ENCODE results near the gene KRT4. TPM values are rescaled to one million over a fixed set of nuclear protein-coding genes. Genes with fewer than 3 reads are reported as not detected.

The KRT4 gene
- total RNA-seq, 4 donors from 2014 or later: 0.29 TPM; not detected in 3

DNA sequence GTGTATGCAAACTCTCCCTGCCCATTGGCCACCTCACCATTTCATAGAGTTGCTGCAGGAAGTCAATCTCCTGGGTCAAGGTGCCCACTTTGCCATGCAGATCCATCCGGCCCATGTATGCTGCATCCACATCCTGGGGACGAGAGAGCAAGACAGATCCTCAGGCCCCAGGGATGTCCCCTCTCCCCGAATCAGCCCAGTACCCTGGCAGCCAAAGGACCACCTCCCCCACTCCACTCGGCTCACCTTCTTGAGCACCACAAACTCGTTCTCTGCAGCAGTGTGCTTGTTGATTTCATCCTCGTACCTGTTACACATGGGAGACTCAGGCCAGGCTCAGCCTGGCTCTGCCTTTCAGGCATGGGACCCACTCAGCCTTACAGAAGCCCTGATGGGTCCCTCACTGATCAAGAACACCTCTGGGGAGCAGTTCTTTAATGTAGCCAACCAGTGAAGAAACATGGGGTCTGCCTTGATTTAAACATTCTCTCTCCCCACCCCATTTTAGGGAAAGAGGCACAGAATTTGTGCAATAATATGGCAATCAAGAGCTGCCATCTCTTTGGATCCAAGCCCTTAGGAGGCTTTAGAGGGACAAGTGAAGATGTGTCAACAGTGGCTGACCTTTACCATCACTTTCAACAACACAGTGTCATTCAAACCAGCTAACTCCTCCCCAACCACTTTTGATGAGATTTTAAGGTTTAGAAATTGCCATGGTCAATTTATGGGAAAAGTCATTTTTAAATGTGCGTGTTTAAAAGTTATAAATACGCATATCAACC, 16.3 kb upstream of the KRT4 start:
- no peak overlapping the region for H3K27ac ChIP-seq
- WGBS, 2 donors: 63 to 65% methylated on average over 7 to 8 of the region's 8 CpGs
- H3K27me3 ChIP-seq: no peaks in the 10 kb centered on the region
- TF ChIP-seq, protein P1, sequence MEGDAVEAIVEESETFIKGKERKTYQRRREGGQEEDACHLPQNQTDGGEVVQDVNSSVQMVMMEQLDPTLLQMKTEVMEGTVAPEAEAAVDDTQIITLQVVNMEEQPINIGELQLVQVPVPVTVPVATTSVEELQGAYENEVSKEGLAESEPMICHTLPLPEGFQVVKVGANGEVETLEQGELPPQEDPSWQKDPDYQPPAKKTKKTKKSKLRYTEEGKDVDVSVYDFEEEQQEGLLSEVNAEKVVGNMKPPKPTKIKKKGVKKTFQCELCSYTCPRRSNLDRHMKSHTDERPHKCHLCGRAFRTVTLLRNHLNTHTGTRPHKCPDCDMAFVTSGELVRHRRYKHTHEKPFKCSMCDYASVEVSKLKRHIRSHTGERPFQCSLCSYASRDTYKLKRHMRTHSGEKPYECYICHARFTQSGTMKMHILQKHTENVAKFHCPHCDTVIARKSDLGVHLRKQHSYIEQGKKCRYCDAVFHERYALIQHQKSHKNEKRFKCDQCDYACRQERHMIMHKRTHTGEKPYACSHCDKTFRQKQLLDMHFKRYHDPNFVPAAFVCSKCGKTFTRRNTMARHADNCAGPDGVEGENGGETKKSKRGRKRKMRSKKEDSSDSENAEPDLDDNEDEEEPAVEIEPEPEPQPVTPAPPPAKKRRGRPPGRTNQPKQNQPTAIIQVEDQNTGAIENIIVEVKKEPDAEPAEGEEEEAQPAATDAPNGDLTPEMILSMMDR (IDR thresholded peaks at IDR 0.05): no peak
- TF ChIP-seq POLR2A (IDR thresholded peaks at IDR 0.05): no peak
- H3K4me3 ChIP-seq (replicated peaks in 1 of 3): no peak overlapping the region
- H3K4me1 ChIP-seq: peaks cover 0 to 3% of the 10 kb centered on the region in 2 donors
- intact Hi-C loops (cut with DNase I): no loop called here
- no peaks in the 10 kb centered on the region for H3K36me3 ChIP-seq
- no peaks in the 10 kb centered on the region for H3K9me3 ChIP-seq
- DNase-seq: no peak

DNA sequence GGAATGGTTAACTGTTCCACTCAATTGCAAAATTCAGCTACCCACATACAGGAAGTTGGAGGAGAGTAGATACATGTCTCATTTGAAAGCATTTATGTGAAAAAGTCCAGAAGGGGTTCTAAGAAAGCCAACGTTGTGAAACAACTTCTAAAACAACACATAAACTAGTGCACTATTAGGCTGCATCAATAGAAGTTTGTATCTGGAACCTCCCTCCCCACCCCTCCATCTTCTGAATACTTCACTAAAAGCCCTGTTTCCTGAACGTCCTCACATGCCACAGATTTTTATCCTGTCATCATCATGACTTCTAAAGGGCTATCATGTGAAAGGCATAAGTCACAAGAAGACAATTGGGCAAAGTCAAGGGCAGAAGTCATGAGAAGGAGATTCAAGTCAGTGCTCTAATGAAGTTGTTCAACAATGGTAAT, 14.7 kb upstream of the KRT4 start:
- DNase-seq: no peak
- Histone ChIP-seq H3K27me3 (no peaks in the 10 kb centered on the region), H3K4me1 (peaks cover 0 to 3% of the 10 kb centered on the region in 2 donors), H3K4me3 (replicated peaks in 1 of 3) (no peak overlapping the region), H3K36me3 (no peaks in the 10 kb centered on the region), H3K27ac (no peak overlapping the region), H3K9me3 (no peaks in the 10 kb centered on the region)
- intact Hi-C loops (cut with DNase I): no loop called here
- WGBS, 2 donors: 25 to 33% methylated on average over 2 of the region's 2 CpGs
- TF ChIP-seq, protein P1 (IDR thresholded peaks at IDR 0.05): no peak
- TF ChIP-seq POLR2A (IDR thresholded peaks at IDR 0.05): no peak

- H3K27ac ChIP-seq: no peak overlapping the region
- no peak for DNase-seq
- TF ChIP-seq POLR2A (IDR thresholded peaks at IDR 0.05): no peak
- TF ChIP-seq, protein P1 (IDR thresholded peaks at IDR 0.05): no peak
- no peak overlapping the region for H3K4me3 ChIP-seq (replicated peaks in 1 of 3)
- no peaks in the 10 kb centered on the region for H3K9me3 ChIP-seq
- no peaks in the 10 kb centered on the region for H3K36me3 ChIP-seq
- H3K27me3 ChIP-seq: no peaks in the 10 kb centered on the region
- peaks cover 0 to 3% of the 10 kb centered on the region in 2 donors for H3K4me1 ChIP-seq
- intact Hi-C loops (cut with DNase I): no loop called here
These were observed 14.2 kb upstream of the KRT4 start for GRCh38 chr12:52828156-52828555.

GRCh38 chr12:52827499-52828090, 13.7 kb upstream of the KRT4 start:
- no peak for DNase-seq
- no peaks in the 10 kb centered on the region for H3K27me3 ChIP-seq
- H3K4me3 ChIP-seq (replicated peaks in 1 of 3): no peak overlapping the region
- intact Hi-C loops (cut with DNase I): no loop called here
- H3K27ac ChIP-seq: no peak overlapping the region
- H3K36me3 ChIP-seq: no peaks in the 10 kb centered on the region
- peaks cover 0 to 3% of the 10 kb centered on the region in 2 donors for H3K4me1 ChIP-seq
- TF ChIP-seq POLR2A (IDR thresholded peaks at IDR 0.05): no peak
- TF ChIP-seq, protein P1 (IDR thresholded peaks at IDR 0.05): no peak
- WGBS, 2 donors: 88 to 92% methylated on average over 6 of the region's 6 CpGs
- no peaks in the 10 kb centered on the region for H3K9me3 ChIP-seq
